HepG2 (cell line): ENCODE results near the gene ARHGEF6. TPM values are rescaled to one million over a fixed set of nuclear protein-coding genes. Genes with fewer than 3 reads are reported as not detected.

Experiments
- ATAC-seq: fragments of 200-7000 bp; cut with Tn5 transposase; 3 replicates; pipeline ENCODE4 v1.9.1; 2020; ENCODE audit warnings: mild to moderate bottlenecking, moderate library complexity
- BruUV-seq: library from RNA; stranded (reverse); fragments of 400-500 nt; replicated peaks from 2 replicates; lab custom pipeline; 2021; lab: Mats Ljungman, UMichigan
- CTCF ChIA-PET: fragments of 300-600 bp; formaldehyde crosslinking; extraction: SDS; loops from one replicate; lab custom pipeline; 2021; ENCODE audit warnings: low total read pairs, inconsistent platforms, low intra/inter-chr PET ratio; lab: Yijun Ruan, JAX
- POLR2A ChIA-PET: fragments of 350-600 bp; sonication (Branson Sonifier 250); formaldehyde crosslinking; loops from one replicate; lab custom pipeline; 2020; ENCODE audit warnings: antibody characterized with exemption, inconsistent platforms; lab: Yijun Ruan, JAX
- DNase-seq: peaks from one replicate; pipeline ENCODE4 v3.0.0-alpha.2; 2015; ENCODE audit warnings: low spot score
- FAIRE-seq: peaks from 3 replicates; lab custom pipeline; 2011; peaks lifted over from hg19 to GRCh38; lab: Jason Lieb, UNC
- H2AFZ ChIP-seq: one replicate; pipeline ENCODE4 v1.6.1; 2011; ENCODE audit warnings: low read length, inconsistent platforms
- H3K27ac ChIP-seq: fragments of 300-600 bp; 3 replicates; pipeline ENCODE4 v1.8.0; 2011; ENCODE audit warnings: mixed run types, mild to moderate bottlenecking, mixed read lengths, low read length, inconsistent platforms; ENCODE audit not compliant: insufficient read depth; ENCODE audit errors: extremely low read length
- H3K27me3 ChIP-seq, 2 experiments: fragments of 200-600 bp in 1 of 2; 2 replicates in 1 of 2; 3 replicates in 1 of 2; pipeline versions ENCODE4 v1.6.0 to v1.8.0; 2011; ENCODE audit warnings: low read length in 2 of 2, mild to moderate bottlenecking in 2 of 2, moderate library complexity in 2 of 2, inconsistent platforms in 1 of 2; ENCODE audit not compliant: insufficient read depth in 2 of 2, control insufficient read depth in 1 of 2
- H3K36me3 ChIP-seq, 2 experiments: fragments of 200-600 bp in 1 of 2; replicated peaks in 1 of 2; 2 replicates in 1 of 2; 3 replicates in 1 of 2; pipeline versions ENCODE4 v1.5.1 to v1.8.0; 2011; ENCODE audit warnings: low read length in 2 of 2, inconsistent platforms in 1 of 2; ENCODE audit not compliant: insufficient read depth in 2 of 2, control insufficient read depth in 1 of 2
- H3K4me1 ChIP-seq: 2 replicates; pipeline ENCODE4 v1.5.1; 2012; ENCODE audit warnings: low read length, inconsistent platforms; ENCODE audit not compliant: insufficient read depth
- H3K4me2 ChIP-seq: 2 replicates; pipeline ENCODE4 v1.6.0; 2011; ENCODE audit warnings: low read depth, low read length, inconsistent platforms
- H3K4me3 ChIP-seq, 3 experiments: fragments of 200-600 bp in 1 of 3; sonication (generic), shearing (Covaris generic) in 1 of 3; replicated peaks in 1 of 3; 2 replicates each; pipeline ENCODE4 v1.5.1; 2011 to 2016; ENCODE audit warnings: low read length in 3 of 3, inconsistent platforms in 2 of 3, low read depth in 2 of 3, mild to moderate bottlenecking in 2 of 3, control low read depth in 1 of 3, mixed read lengths in 1 of 3; ENCODE audit not compliant: insufficient read depth in 1 of 3
- H3K79me2 ChIP-seq: one replicate; pipeline ENCODE4 v1.6.1; 2011; ENCODE audit warnings: low read length, inconsistent platforms; ENCODE audit not compliant: insufficient read depth
- H3K9ac ChIP-seq: 2 replicates; pipeline ENCODE4 v1.6.0; 2011; ENCODE audit warnings: mild to moderate bottlenecking, low read depth, low read length, inconsistent platforms; ENCODE audit not compliant: insufficient read depth
- H3K9me3 ChIP-seq: 2 replicates; pipeline ENCODE4 v1.5.1; 2012; ENCODE audit warnings: mild to moderate bottlenecking, low read length
- H4K20me1 ChIP-seq: 2 replicates; pipeline ENCODE4 v1.6.0; 2011; ENCODE audit warnings: inconsistent platforms, mild to moderate bottlenecking, low read length, moderate library complexity; ENCODE audit not compliant: insufficient read depth
- ELF4 ChIP-seq: sonication (generic); formaldehyde crosslinking; IDR thresholded peaks from 2 replicates; pipeline ENCODE4 v1.5.0; 2020; ENCODE audit warnings: missing genetic modification reagents, mild to moderate bottlenecking, moderate library complexity, borderline replicate concordance
- KDM1A ChIP-seq: IDR thresholded peaks from 2 replicates; pipeline ENCODE4 v1.6.1; 2016; ENCODE audit warnings: missing compliant biosample characterization
- PAX8 ChIP-seq: sonication (generic); formaldehyde crosslinking; IDR thresholded peaks from 2 replicates; pipeline ENCODE4 v1.8.0; 2022; ENCODE audit warnings: mild to moderate bottlenecking, missing genetic modification reagents, borderline replicate concordance
- STAG1 ChIP-seq: sonication (generic); formaldehyde crosslinking; IDR thresholded peaks from 2 replicates; pipeline ENCODE4 v1.4.0; 2020; ENCODE audit warnings: missing genetic modification reagents
- XRCC5 ChIP-seq: fragments of 200-400 bp; formaldehyde crosslinking; optimal IDR thresholded peaks from 2 replicates; pipeline ENCODE3; 2017; ENCODE audit warnings: mild to moderate bottlenecking, low read length
- ZBTB46 ChIP-seq: sonication (generic); formaldehyde crosslinking; IDR thresholded peaks from 2 replicates; pipeline ENCODE4 v1.4.0; 2020; ENCODE audit warnings: mild to moderate bottlenecking, missing genetic modification reagents, borderline replicate concordance
- ZNF121 ChIP-seq: sonication (generic); formaldehyde crosslinking; IDR thresholded peaks from 2 replicates; pipeline ENCODE4 v1.5.0; 2020; ENCODE audit warnings: mild to moderate bottlenecking, missing genetic modification reagents
- ZNF20 ChIP-seq: sonication (generic); formaldehyde crosslinking; IDR thresholded peaks from 2 replicates; pipeline ENCODE4 v1.4.0; 2020; ENCODE audit warnings: mild to moderate bottlenecking, moderate library complexity, missing genetic modification reagents
- WGBS: methylation state at CpG from one replicate; pipeline ENCODE4 v1.1.6; 2017; ENCODE audit warnings: low lambda C conversion rate; 5-methylcytosine and 5-hydroxymethylcytosine counted together
- in situ Hi-C: cut with HindIII; loops from 2 replicates; pipeline ENCODE4 v1.10.0; 2017; ENCODE audit warnings: low pct_unique_long_range_greater_than_20kb; ENCODE audit not compliant: extremely low pct_ligation_motif_present
- intact Hi-C: fragments of 100-400 bp; cut with micrococcal nuclease; formaldehyde crosslinking; loops from one replicate; pipeline ENCODE4 v1.10.0; 2022; ENCODE audit not compliant: unreplicated experiment
- polyA plus RNA-seq, 8 experiments: library from polyadenylated mRNA; depleted of rRNA in 3 of 8; stranded (reverse) in 7 of 8; unstranded in 1 of 8; fragments of >200 nt; fragmentation: Illumina TruSeq in 4 of 8; extraction: Trizol in 4 of 8; gene quantifications; 2 replicates each; pipeline versions ENCODE4 v1.2.1 to v1.2.3, GENCODE V29; 2011 to 2016; ENCODE audit warnings: low read depth in 4 of 8, missing spikeins in 1 of 8, mixed read lengths in 1 of 8; ENCODE audit not compliant: insufficient read depth in 1 of 8
- total RNA-seq, 5 experiments: library from RNA; depleted of rRNA; stranded (reverse); fragments of >200 nt; fragmentation: Illumina TruSeq; extraction: Trizol; gene quantifications; 2 replicates each; pipeline ENCODE4 v1.2.3, GENCODE V29; 2016; ENCODE audit warnings: low read depth in 1 of 5

ARHGEF6 gene
- total and polyA plus RNA-seq, 2 of the 13 experiments (the other 11 are each of a cell fraction or from before 2014, with no cell fraction given), result 0.03 TPM; not detected in 1

DNA sequence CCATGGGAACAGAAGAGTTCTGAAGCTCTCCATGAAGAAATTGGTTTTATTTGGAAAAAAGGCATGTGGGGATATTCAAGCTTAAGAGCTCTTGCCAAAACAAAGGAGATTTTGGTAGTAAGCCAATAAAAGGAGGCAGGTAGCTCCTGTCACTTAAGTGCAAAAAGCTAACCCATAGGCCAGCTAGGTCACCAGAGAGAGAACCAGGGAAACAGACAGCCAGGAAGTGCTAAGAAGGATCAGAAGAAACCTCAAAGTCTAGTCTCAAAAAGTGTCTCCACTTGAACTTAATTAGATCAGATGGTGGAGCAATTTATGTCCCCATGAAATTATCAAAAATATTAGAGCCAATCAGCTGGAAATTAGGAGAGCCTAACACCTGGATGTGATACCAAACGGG lies 83.6 kb downstream of the ARHGEF6 start:
- Histone ChIP-seq H3K4me3 (no peak overlapping the region), H3K27ac (no peak overlapping the region), H3K4me1 (no peaks in the 10 kb centered on the region), H3K79me2 (no peaks in the 10 kb centered on the region)
- TF ChIP-seq STAG1 (CRISPR knock-in tag) (no peak), ZBTB46 (CRISPR knock-in tag) (no peak), XRCC5 (no peak), ELF4 (no peak), ZNF20 (CRISPR knock-in tag) (no peak), ZNF121 (CRISPR knock-in tag) (no peak), KDM1A (CRISPR knock-in tag) (no peak), PAX8 (no peak)
- TF ChIP-seq, all 625 proteins: peak for 0
- BruUV-seq, result no TSS peak
- H3K9ac ChIP-seq, result no peak overlapping the region
- ATAC-seq (no peak), FAIRE-seq (no peak), DNase-seq (no peak)
- H3K9me3 ChIP-seq, result no peaks in the 10 kb centered on the region
- no peak overlapping the region for H2AFZ ChIP-seq
- no peaks in the 10 kb centered on the region for H4K20me1 ChIP-seq
- no peaks in the 10 kb centered on the region for H3K27me3 ChIP-seq
- H3K4me2 ChIP-seq, result no peak overlapping the region
- WGBS, result 0% methylated on average over 1 of the region's 1 CpG
- in situ Hi-C loops, result no loop called here
- ChIA-PET CTCF (no interaction called here), POLR2A (no interaction called here)
- H3K36me3 ChIP-seq, result no peaks in the 10 kb centered on the region
- intact Hi-C loops, result loop anchor here (5.0 kb wide), 1 partner anchor 670 kb away; no protein-coding TSS in a partner anchor
